Measurements from ENCODE around the gene TRPC6. TPM values are rescaled to one million over a fixed set of nuclear protein-coding genes. Genes with fewer than 3 reads are reported as not detected.

TRPC6 gene
- total and polyA plus RNA-seq, 2 donors (not counting 1 experiment from before 2014, with no cell fraction given) = 4.6 to 26.4 TPM

GRCh38 chr11:101497291-101497690, 86.5 kb downstream of the TRPC6 start:
- Histone ChIP-seq H3K4me3 (replicated peaks in 1 of 4; ENCODE audit: control extremely low read depth in 1 of 4, insufficient read depth in 1 of 4, low read depth in 3 of 4, low read length in 4 of 4) (no peak overlapping the region), H3K9ac (ENCODE audit: insufficient read depth, low read length) (no peak overlapping the region), H2AFZ (ENCODE audit: low read length) (no peak overlapping the region), H3K4me2 (ENCODE audit: extremely low read depth, insufficient read depth, low read length) (no peak overlapping the region), H3K4me1 (ENCODE audit: control insufficient read depth, extremely low read depth, insufficient read depth, low read length) (no peaks in the 10 kb centered on the region), H3K27ac (ENCODE audit: insufficient read depth, low read length) (no peak overlapping the region), H3K27me3 (ENCODE audit: control insufficient read depth, insufficient read depth, low read length) (no peaks in the 10 kb centered on the region), H3K36me3 (ENCODE audit: control insufficient read depth, insufficient read depth, low read length) (no peaks in the 10 kb centered on the region), H4K20me1 (ENCODE audit: control insufficient read depth, extremely low read depth, insufficient read depth, low read length) (no peaks in the 10 kb centered on the region), H3K9me3 (ENCODE audit: control insufficient read depth, insufficient read depth, low read depth, low read length) (no peaks in the 10 kb centered on the region), H3K79me2 (ENCODE audit: control insufficient read depth, insufficient read depth, low read length) (no peaks in the 10 kb centered on the region)
- TF ChIP-seq CTCF (conservative IDR thresholded peaks at IDR 0.05 in 1 of 2, IDR thresholded peaks at IDR 0.05 in 1 of 2; ENCODE audit: low read depth in 1 of 2, low read length in 2 of 2) = no peak
- TF ChIP-seq EZH2 (IDR thresholded peaks at IDR 0.05; ENCODE audit: low read length, missing control alignments) = no peak
- no peak for DNase-seq (ENCODE audit: low read depth in 2 of 2)

GRCh38 chr11:101487775-101488174, 96.0 kb downstream of the TRPC6 start:
- Histone ChIP-seq H3K4me3 (replicated peaks in 1 of 4; ENCODE audit: control extremely low read depth in 1 of 4, insufficient read depth in 1 of 4, low read depth in 3 of 4, low read length in 4 of 4) (no peak overlapping the region), H3K36me3 (ENCODE audit: control insufficient read depth, insufficient read depth, low read length) (no peaks in the 10 kb centered on the region), H3K9ac (ENCODE audit: insufficient read depth, low read length) (no peak overlapping the region), H3K4me1 (ENCODE audit: control insufficient read depth, extremely low read depth, insufficient read depth, low read length) (peaks cover 7% of the 10 kb centered on the region), H3K27me3 (ENCODE audit: control insufficient read depth, insufficient read depth, low read length) (no peaks in the 10 kb centered on the region), H4K20me1 (ENCODE audit: control insufficient read depth, extremely low read depth, insufficient read depth, low read length) (no peaks in the 10 kb centered on the region), H3K9me3 (ENCODE audit: control insufficient read depth, insufficient read depth, low read depth, low read length) (no peaks in the 10 kb centered on the region), H3K79me2 (ENCODE audit: control insufficient read depth, insufficient read depth, low read length) (no peaks in the 10 kb centered on the region), H2AFZ (ENCODE audit: low read length) (no peak overlapping the region), H3K4me2 (ENCODE audit: extremely low read depth, insufficient read depth, low read length) (no peak overlapping the region), H3K27ac (ENCODE audit: insufficient read depth, low read length) (peak overlapping the region; percentile 41)
- no peak for TF ChIP-seq CTCF (conservative IDR thresholded peaks at IDR 0.05 in 1 of 2, IDR thresholded peaks at IDR 0.05 in 1 of 2; ENCODE audit: low read depth in 1 of 2, low read length in 2 of 2)
- TF ChIP-seq EZH2 (IDR thresholded peaks at IDR 0.05; ENCODE audit: low read length, missing control alignments) = no peak
- peak; percentile 23 to 70 for DNase-seq (ENCODE audit: low read depth in 2 of 2)

- Histone ChIP-seq H4K20me1 (ENCODE audit: control insufficient read depth, extremely low read depth, insufficient read depth, low read length) (no peaks in the 10 kb centered on the region), H3K9me3 (ENCODE audit: control insufficient read depth, insufficient read depth, low read depth, low read length) (no peaks in the 10 kb centered on the region), H3K9ac (ENCODE audit: insufficient read depth, low read length) (no peak overlapping the region), H2AFZ (ENCODE audit: low read length) (no peak overlapping the region), H3K4me1 (ENCODE audit: control insufficient read depth, extremely low read depth, insufficient read depth, low read length) (peaks cover 4% of the 10 kb centered on the region), H3K79me2 (ENCODE audit: control insufficient read depth, insufficient read depth, low read length) (no peaks in the 10 kb centered on the region), H3K36me3 (ENCODE audit: control insufficient read depth, insufficient read depth, low read length) (no peaks in the 10 kb centered on the region), H3K4me2 (ENCODE audit: extremely low read depth, insufficient read depth, low read length) (no peak overlapping the region), H3K27me3 (ENCODE audit: control insufficient read depth, insufficient read depth, low read length) (no peaks in the 10 kb centered on the region), H3K4me3 (replicated peaks in 1 of 4; ENCODE audit: control extremely low read depth in 1 of 4, insufficient read depth in 1 of 4, low read depth in 3 of 4, low read length in 4 of 4) (no peak overlapping the region), H3K27ac (ENCODE audit: insufficient read depth, low read length) (no peak overlapping the region)
- DNase-seq (ENCODE audit: low read depth in 2 of 2) = no peak
- TF ChIP-seq EZH2 (IDR thresholded peaks at IDR 0.05; ENCODE audit: low read length, missing control alignments) = no peak
- no peak for TF ChIP-seq CTCF (conservative IDR thresholded peaks at IDR 0.05 in 1 of 2, IDR thresholded peaks at IDR 0.05 in 1 of 2; ENCODE audit: low read depth in 1 of 2, low read length in 2 of 2)
These were observed 101.2 kb downstream of the TRPC6 start for GRCh38 chr11:101482556-101483124.
